ENCODE measurements around the gene HNRNPA0. TPM values are rescaled to one million over a fixed set of nuclear protein-coding genes. Genes with fewer than 3 reads are reported as not detected.

HNRNPA0 gene
- polyA plus RNA-seq, 3 donors: 8.3 to 15.5 (median 10.8) TPM

DNA sequence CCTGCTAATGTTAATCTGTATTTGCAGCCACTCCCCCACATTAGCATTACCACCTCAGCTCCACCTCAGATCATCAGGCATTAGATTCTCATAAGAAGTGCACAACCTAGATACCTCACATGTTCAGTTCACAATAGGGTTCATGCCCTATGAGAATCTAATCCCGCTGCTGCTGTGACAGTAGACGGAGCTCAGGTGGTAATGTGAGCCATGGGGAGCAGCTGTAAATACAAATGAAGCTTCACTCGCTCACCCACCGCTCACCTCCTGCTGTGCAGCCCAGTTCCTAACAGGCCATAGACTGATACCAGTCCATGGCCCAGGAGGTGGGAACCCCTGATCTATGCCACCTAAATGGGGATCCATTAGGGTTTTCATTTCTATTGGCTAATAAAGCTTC lies 6.1 kb upstream of the HNRNPA0 start:
- 100% methylated on average over 3 of the region's 4 CpGs for WGBS (ENCODE audit: insufficient coverage)
- intact Hi-C loops (cut with micrococcal nuclease): no loop called here
- Mint-ChIP-seq H3K36me3 (no peaks in the 10 kb centered on the region), H3K27ac (no peak overlapping the region), H3K4me1 (peaks cover 6% of the 10 kb centered on the region), H3K27me3 (ENCODE audit: low read depth in 3 of 3) (peaks cover 0 to 2% (median 0%) of the 10 kb centered on the region in 3 donors), H3K9me3 (no peaks in the 10 kb centered on the region), H3K4me3 (no peak overlapping the region)
- no peak overlapping the region for H3K9ac ChIP-seq (ENCODE audit: insufficient read depth, low read length, poor library complexity, severe bottlenecking)
- no peak for TF ChIP-seq CTCF (IDR thresholded peaks at IDR 0.05)
- no peaks in the 10 kb centered on the region for H3K79me2 ChIP-seq (ENCODE audit: insufficient read depth, low read length)
- H3K4me2 ChIP-seq (replicated peaks; ENCODE audit: extremely low read depth, low read length, poor library complexity, severe bottlenecking): no peak overlapping the region
- no peak overlapping the region for H3K27ac ChIP-seq (ENCODE audit: low read depth in 1 of 2, low read length in 2 of 2)
- DNase-seq: no peak
- H3K4me3 ChIP-seq (replicated peaks in 1 of 3; ENCODE audit: low read depth in 2 of 3, low read length in 3 of 3): no peak overlapping the region
- no peak overlapping the region for H2AFZ ChIP-seq (ENCODE audit: insufficient read depth, low read depth, low read length, poor library complexity, severe bottlenecking)
- H3K36me3 ChIP-seq (replicated peaks in 1 of 2; ENCODE audit: control insufficient read depth in 1 of 2, insufficient read depth in 2 of 2, low read length in 2 of 2): no peaks in the 10 kb centered on the region
- H3K27me3 ChIP-seq (ENCODE audit: control insufficient read depth in 2 of 2, insufficient read depth in 2 of 2, low read length in 2 of 2): no peaks in the 10 kb centered on the region
- H3K4me1 ChIP-seq (ENCODE audit: control insufficient read depth in 1 of 2, insufficient read depth in 2 of 2, low read length in 2 of 2): peaks cover 1 to 2% of the 10 kb centered on the region in 2 donors
- no peaks in the 10 kb centered on the region for H3K9me3 ChIP-seq (replicated peaks in 1 of 2; ENCODE audit: control insufficient read depth in 1 of 2, insufficient read depth in 1 of 2, low read length in 2 of 2)
- H4K20me1 ChIP-seq (ENCODE audit: insufficient read depth, low read length): no peaks in the 10 kb centered on the region

- no peak overlapping the region for H2AFZ ChIP-seq (ENCODE audit: insufficient read depth, low read depth, low read length, poor library complexity, severe bottlenecking)
- no peak overlapping the region for H3K27ac Mint-ChIP-seq
- H3K79me2 ChIP-seq (ENCODE audit: insufficient read depth, low read length): peaks cover under 1% of the 10 kb centered on the region
- no peak overlapping the region for H3K27ac ChIP-seq (ENCODE audit: low read depth in 1 of 2, low read length in 2 of 2)
- peaks cover 10% of the 10 kb centered on the region for H3K4me1 Mint-ChIP-seq
- no peak overlapping the region for H3K4me3 Mint-ChIP-seq
- TF ChIP-seq CTCF (IDR thresholded peaks at IDR 0.05): no peak
- no peaks in the 10 kb centered on the region for H3K36me3 Mint-ChIP-seq
- H3K4me2 ChIP-seq (replicated peaks; ENCODE audit: extremely low read depth, low read length, poor library complexity, severe bottlenecking): no peak overlapping the region
- H3K9me3 Mint-ChIP-seq: peaks cover 0 to 2% (median 0%) of the 10 kb centered on the region in 7 donors
- WGBS (ENCODE audit: insufficient coverage): 89% methylated on average over 3 of the region's 6 CpGs
- H3K27me3 ChIP-seq (ENCODE audit: control insufficient read depth in 2 of 2, insufficient read depth in 2 of 2, low read length in 2 of 2): no peaks in the 10 kb centered on the region
- peak in 2 of 3 donors; percentile 18 to 19 for DNase-seq
- no peaks in the 10 kb centered on the region for H3K36me3 ChIP-seq (replicated peaks in 1 of 2; ENCODE audit: control insufficient read depth in 1 of 2, insufficient read depth in 2 of 2, low read length in 2 of 2)
- H3K27me3 Mint-ChIP-seq (ENCODE audit: low read depth in 3 of 3): peaks cover 0 to 2% (median 0%) of the 10 kb centered on the region in 3 donors
- H3K4me3 ChIP-seq (replicated peaks in 1 of 3; ENCODE audit: low read depth in 2 of 3, low read length in 3 of 3): no peak overlapping the region
- H3K9me3 ChIP-seq (replicated peaks in 1 of 2; ENCODE audit: control insufficient read depth in 1 of 2, insufficient read depth in 1 of 2, low read length in 2 of 2): no peaks in the 10 kb centered on the region
- no peak overlapping the region for H3K9ac ChIP-seq (ENCODE audit: insufficient read depth, low read length, poor library complexity, severe bottlenecking)
- H4K20me1 ChIP-seq (ENCODE audit: insufficient read depth, low read length): peaks cover 2% of the 10 kb centered on the region
- peaks cover 5 to 10% of the 10 kb centered on the region in 2 donors for H3K4me1 ChIP-seq (ENCODE audit: control insufficient read depth in 1 of 2, insufficient read depth in 2 of 2, low read length in 2 of 2)
- intact Hi-C loops (cut with micrococcal nuclease): no loop called here
Measured at GRCh38 chr5:137758715-137759306, 4.6 kb upstream of the HNRNPA0 start.

Measured in CD14-positive monocyte (primary cell).